GM23338 (cell line): ENCODE results near the gene PARD3. TPM values are rescaled to one million over a fixed set of nuclear protein-coding genes. Genes with fewer than 3 reads are reported as not detected.
A peak's percentile ranks its signal among the peaks of the same experiment; 100 is the strongest.

Experiments
- ATAC-seq: fragments of 200-7000 bp; cut with Tn5 transposase; 3 replicates; pipeline ENCODE4 v1.9.1; 2020
- DNase-seq: peaks from one replicate; pipeline ENCODE4 v3.0.0-alpha.2; 2015; ENCODE audit warnings: low spot score
- H2AFZ ChIP-seq: fragments of 200-600 bp; sonication (generic); 2 replicates; pipeline ENCODE4 v1.8.0; 2016; ENCODE audit warnings: antibody characterized with exemption, mild to moderate bottlenecking, moderate library complexity
- H3F3A ChIP-seq: fragments of 200-600 bp; sonication (generic); replicated peaks from 2 replicates; pipeline ENCODE4 v1.8.0; 2017; ENCODE audit warnings: antibody characterized with exemption, mixed run types, low read depth
- H3K27ac ChIP-seq: fragments of 200-600 bp; sonication (generic); 2 replicates; pipeline ENCODE4 v1.6.1; 2016; ENCODE audit warnings: low read depth
- H3K27me3 ChIP-seq: fragments of 200-600 bp; sonication (generic); 2 replicates; pipeline ENCODE4 v1.8.0; 2016; ENCODE audit warnings: mild to moderate bottlenecking, mixed run types, moderate library complexity; ENCODE audit not compliant: insufficient read depth
- H3K36me3 ChIP-seq: fragments of 200-600 bp; sonication (generic); 2 replicates; pipeline ENCODE4 v1.8.0; 2016; ENCODE audit warnings: mild to moderate bottlenecking; ENCODE audit not compliant: insufficient read depth
- H3K4me1 ChIP-seq: fragments of 200-600 bp; sonication (generic); 2 replicates; pipeline ENCODE4 v1.8.0; 2016; ENCODE audit warnings: mild to moderate bottlenecking, moderate library complexity; ENCODE audit not compliant: insufficient read depth
- H3K4me2 ChIP-seq: fragments of 200-600 bp; sonication (generic); 2 replicates; pipeline ENCODE4 v1.7.1; 2017; ENCODE audit warnings: mixed run types
- H3K4me3 ChIP-seq: fragments of 200-600 bp; sonication (generic); 2 replicates; pipeline ENCODE4 v1.6.1; 2016; ENCODE audit warnings: mixed run types
- H3K79me2 ChIP-seq: fragments of 200-600 bp; sonication (generic); replicated peaks from 2 replicates; pipeline ENCODE4 v1.8.0; 2017; ENCODE audit warnings: mild to moderate bottlenecking; ENCODE audit not compliant: insufficient read depth
- H3K9me2 ChIP-seq: fragments of 200-600 bp; sonication (generic); 2 replicates; pipeline ENCODE4 v1.8.0; 2017; ENCODE audit not compliant: insufficient read depth
- H4K20me1 ChIP-seq: fragments of 200-600 bp; sonication (generic); replicated peaks from 2 replicates; pipeline ENCODE4 v1.8.0; 2017; ENCODE audit warnings: mild to moderate bottlenecking; ENCODE audit not compliant: insufficient read depth
- H3K27ac Mint-ChIP-seq: 2 replicates; pipeline ENCODE4 v1.8.0; 2020; ENCODE audit warnings: inconsistent platforms, mild to moderate bottlenecking, moderate library complexity, mixed read lengths
- H3K27me3 Mint-ChIP-seq: 3 replicates; pipeline ENCODE4 v1.8.0; 2022; ENCODE audit warnings: low read depth, mild to moderate bottlenecking, moderate library complexity, mixed read lengths, inconsistent platforms; ENCODE audit not compliant: insufficient read depth, poor library complexity
- H3K36me3 Mint-ChIP-seq: 3 replicates; pipeline ENCODE4 v1.8.0; 2021; ENCODE audit warnings: low read depth, mild to moderate bottlenecking, inconsistent platforms, moderate library complexity, mixed read lengths
- H3K4me1 Mint-ChIP-seq: 3 replicates; pipeline ENCODE4 v1.8.0; 2020; ENCODE audit warnings: mild to moderate bottlenecking, inconsistent platforms, mixed read lengths
- H3K4me3 Mint-ChIP-seq: 3 replicates; pipeline ENCODE4 v1.8.0; 2021; ENCODE audit warnings: moderate library complexity, mild to moderate bottlenecking, inconsistent platforms, mixed read lengths
- H3K9me3 Mint-ChIP-seq: 3 replicates; pipeline ENCODE4 v1.8.0; 2020; ENCODE audit warnings: moderate library complexity, mild to moderate bottlenecking, inconsistent platforms, mixed read lengths
- CREB1 ChIP-seq: fragments of 250-450 bp; sonication (Bioruptor Pico); IDR thresholded peaks from 2 replicates; pipeline ENCODE4 v1.5.0; 2020; ENCODE audit warnings: low read depth, mild to moderate bottlenecking, moderate library complexity
- EZH2 ChIP-seq: fragments of 200-600 bp; sonication (generic); IDR thresholded peaks from one replicate; pipeline ENCODE4 v1.8.0; 2017; ENCODE audit warnings: antibody characterized with exemption, mild to moderate bottlenecking, low read depth; ENCODE audit not compliant: unreplicated experiment
- EZH2phosphoT487 ChIP-seq: fragments of 200-600 bp; sonication (generic); IDR thresholded peaks from one replicate; pipeline ENCODE4 v1.8.1; 2018; ENCODE audit warnings: antibody characterized with exemption; ENCODE audit not compliant: unreplicated experiment
- JUNB ChIP-seq: IDR thresholded peaks from one replicate; pipeline ENCODE4 v1.6.1; 2016; ENCODE audit warnings: antibody characterized with exemption; ENCODE audit not compliant: unreplicated experiment
- NANOG ChIP-seq: IDR thresholded peaks from 2 replicates; pipeline ENCODE4 v1.6.1; 2016; ENCODE audit warnings: antibody characterized with exemption, borderline replicate concordance
- POLR2AphosphoS5 ChIP-seq: IDR thresholded peaks from 2 replicates; pipeline ENCODE4 v1.6.1; 2016; ENCODE audit warnings: antibody characterized with exemption, low read depth
- STAT1 ChIP-seq: IDR thresholded peaks from one replicate; pipeline ENCODE4 v1.6.1; 2016; ENCODE audit warnings: antibody characterized with exemption; ENCODE audit not compliant: unreplicated experiment
- ZNF114 ChIP-seq: fragments of 250-450 bp; sonication (Bioruptor Pico); IDR thresholded peaks from 2 replicates; pipeline ENCODE4 v1.5.0; 2020; ENCODE audit warnings: mild to moderate bottlenecking, moderate library complexity
- ZNF331 ChIP-seq: fragments of 250-450 bp; sonication (Bioruptor Pico); IDR thresholded peaks from 2 replicates; pipeline ENCODE4 v1.5.0; 2020; ENCODE audit warnings: low read depth, mild to moderate bottlenecking, moderate library complexity
- polyA plus RNA-seq: library from polyadenylated mRNA; unstranded; fragments of >200 nt; fragmentation: Nextera tagmentation; extraction: Ambion mirVana; gene quantifications from 2 replicates; pipeline ENCODE4 v1.2.1, GENCODE V29; 2016
- total RNA-seq: library from RNA; depleted of rRNA; stranded (reverse); fragments of >200 nt; shearing (Covaris generic); gene quantifications from 2 replicates; pipeline ENCODE4 v1.2.3, GENCODE V29; 2014
- TF ChIP-seq, protein P1 (sequence below): IDR thresholded peaks from 2 replicates; pipeline ENCODE4 v1.6.1; 2016; ENCODE audit warnings: antibody characterized with exemption
- TF ChIP-seq, protein P2 (sequence below): IDR thresholded peaks from one replicate; pipeline ENCODE4 v1.6.1; 2018; ENCODE audit warnings: antibody characterized with exemption; ENCODE audit not compliant: unreplicated experiment

PARD3 gene
- total and polyA plus RNA-seq, 2 experiments from 2014 or later: 30.2 to 51.4 TPM

- Mint-ChIP-seq H3K9me3 (no peaks in the 10 kb centered on the region), H3K4me1 (peaks cover 58% of the 10 kb centered on the region), H3K27ac (peak overlapping the region; percentile 39; the same call in 1 of the 2 replicates), H3K36me3 (no peaks in the 10 kb centered on the region), H3K27me3 (peaks cover 6% of the 10 kb centered on the region), H3K4me3 (no peak overlapping the region)
- peaks cover 32% of the 10 kb centered on the region for H3K4me1 ChIP-seq
- H4K20me1 ChIP-seq: peaks cover 17% of the 10 kb centered on the region
- peak overlapping the region; percentile 18; the same call in 1 of the 2 replicates for H3K27ac ChIP-seq
- no peaks in the 10 kb centered on the region for H3K9me2 ChIP-seq
- DNase-seq: no peak
- no peak overlapping the region for H2AFZ ChIP-seq
- no peaks in the 10 kb centered on the region for H3K36me3 ChIP-seq
- H3K4me3 ChIP-seq: no peak overlapping the region
- no peaks in the 10 kb centered on the region for H3K27me3 ChIP-seq
- TF ChIP-seq EZH2 (no peak), EZH2phosphoT487 (no peak), ZNF114 (CRISPR knock-in tag) (no peak), POLR2AphosphoS5 (no peak), CREB1 (CRISPR knock-in tag) (no peak), NANOG (no peak), JUNB (no peak), ZNF331 (CRISPR knock-in tag) (no peak), STAT1 (no peak)
- TF ChIP-seq, protein P1, sequence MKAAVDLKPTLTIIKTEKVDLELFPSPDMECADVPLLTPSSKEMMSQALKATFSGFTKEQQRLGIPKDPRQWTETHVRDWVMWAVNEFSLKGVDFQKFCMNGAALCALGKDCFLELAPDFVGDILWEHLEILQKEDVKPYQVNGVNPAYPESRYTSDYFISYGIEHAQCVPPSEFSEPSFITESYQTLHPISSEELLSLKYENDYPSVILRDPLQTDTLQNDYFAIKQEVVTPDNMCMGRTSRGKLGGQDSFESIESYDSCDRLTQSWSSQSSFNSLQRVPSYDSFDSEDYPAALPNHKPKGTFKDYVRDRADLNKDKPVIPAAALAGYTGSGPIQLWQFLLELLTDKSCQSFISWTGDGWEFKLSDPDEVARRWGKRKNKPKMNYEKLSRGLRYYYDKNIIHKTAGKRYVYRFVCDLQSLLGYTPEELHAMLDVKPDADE: no peak
- H3K79me2 ChIP-seq: peaks cover 99% of the 10 kb centered on the region
- no peak for ATAC-seq
- no peaks in the 10 kb centered on the region for H3F3A ChIP-seq
- H3K4me2 ChIP-seq: no peak overlapping the region
Measured at GRCh38 chr10:34778237-34778636, 36.9 kb downstream of the PARD3 start.

GRCh38 chr10:34776090-34776690, 38.9 kb downstream of the PARD3 start:
- no peak for DNase-seq
- no peak for ATAC-seq
- Histone ChIP-seq H3F3A (no peaks in the 10 kb centered on the region), H3K36me3 (no peaks in the 10 kb centered on the region; the same call in 1 of the 2 replicates), H3K27me3 (no peaks in the 10 kb centered on the region), H3K4me1 (peaks cover 36% of the 10 kb centered on the region), H3K79me2 (peaks cover 99% of the 10 kb centered on the region), H3K4me3 (no peak overlapping the region), H2AFZ (no peak overlapping the region), H4K20me1 (peaks cover 21% of the 10 kb centered on the region), H3K4me2 (no peak overlapping the region), H3K27ac (no peak overlapping the region; the same call in 1 of the 2 replicates), H3K9me2 (no peaks in the 10 kb centered on the region)
- no peak overlapping the region for H3K4me3 Mint-ChIP-seq
- no peak overlapping the region for H3K27ac Mint-ChIP-seq
- no peaks in the 10 kb centered on the region for H3K9me3 Mint-ChIP-seq
- H3K4me1 Mint-ChIP-seq: peaks cover 51% of the 10 kb centered on the region
- H3K27me3 Mint-ChIP-seq: peaks cover 5% of the 10 kb centered on the region
- no peaks in the 10 kb centered on the region for H3K36me3 Mint-ChIP-seq
- no peak for TF ChIP-seq ZNF114 (CRISPR knock-in tag)
- TF ChIP-seq, protein P2, sequence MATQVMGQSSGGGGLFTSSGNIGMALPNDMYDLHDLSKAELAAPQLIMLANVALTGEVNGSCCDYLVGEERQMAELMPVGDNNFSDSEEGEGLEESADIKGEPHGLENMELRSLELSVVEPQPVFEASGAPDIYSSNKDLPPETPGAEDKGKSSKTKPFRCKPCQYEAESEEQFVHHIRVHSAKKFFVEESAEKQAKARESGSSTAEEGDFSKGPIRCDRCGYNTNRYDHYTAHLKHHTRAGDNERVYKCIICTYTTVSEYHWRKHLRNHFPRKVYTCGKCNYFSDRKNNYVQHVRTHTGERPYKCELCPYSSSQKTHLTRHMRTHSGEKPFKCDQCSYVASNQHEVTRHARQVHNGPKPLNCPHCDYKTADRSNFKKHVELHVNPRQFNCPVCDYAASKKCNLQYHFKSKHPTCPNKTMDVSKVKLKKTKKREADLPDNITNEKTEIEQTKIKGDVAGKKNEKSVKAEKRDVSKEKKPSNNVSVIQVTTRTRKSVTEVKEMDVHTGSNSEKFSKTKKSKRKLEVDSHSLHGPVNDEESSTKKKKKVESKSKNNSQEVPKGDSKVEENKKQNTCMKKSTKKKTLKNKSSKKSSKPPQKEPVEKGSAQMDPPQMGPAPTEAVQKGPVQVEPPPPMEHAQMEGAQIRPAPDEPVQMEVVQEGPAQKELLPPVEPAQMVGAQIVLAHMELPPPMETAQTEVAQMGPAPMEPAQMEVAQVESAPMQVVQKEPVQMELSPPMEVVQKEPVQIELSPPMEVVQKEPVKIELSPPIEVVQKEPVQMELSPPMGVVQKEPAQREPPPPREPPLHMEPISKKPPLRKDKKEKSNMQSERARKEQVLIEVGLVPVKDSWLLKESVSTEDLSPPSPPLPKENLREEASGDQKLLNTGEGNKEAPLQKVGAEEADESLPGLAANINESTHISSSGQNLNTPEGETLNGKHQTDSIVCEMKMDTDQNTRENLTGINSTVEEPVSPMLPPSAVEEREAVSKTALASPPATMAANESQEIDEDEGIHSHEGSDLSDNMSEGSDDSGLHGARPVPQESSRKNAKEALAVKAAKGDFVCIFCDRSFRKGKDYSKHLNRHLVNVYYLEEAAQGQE: no peak
- no peak for TF ChIP-seq JUNB
- TF ChIP-seq ZNF331 (CRISPR knock-in tag): no peak
